ENCODE results near the gene GRAP2.
"Not testable (repeated sequence)": the region's sequence is repeated elsewhere in the genome, so short reads cannot be mapped to it uniquely, and the experiment has no call there.

Gene GRAP2

GRCh38 chr22:39900306-39901227 is at the start of gene GRAP2:
TSS of gene GRAP2 (plus strand) at chr22:39901084. CDS start at chr22:39947107, 46,023 bp downstream.
- no peak for DNase-seq

GRCh38 chr22:39851606-39852315 is 49.1 kb upstream of the GRAP2 start:
- no peak for DNase-seq

GRCh38 chr22:39852799-39853198 is 48.1 kb upstream of the GRAP2 start:
- DNase-seq, result no peak

GRCh38 chr22:39856588-39856987 is 44.3 kb upstream of the GRAP2 start:
- no peak for DNase-seq

- no peak for DNase-seq
Observed at GRCh38 chr22:39859903-39860588, 40.8 kb upstream of the GRAP2 start.

- no peak for DNase-seq
Observed at GRCh38 chr22:39868741-39869140, 32.1 kb upstream of the GRAP2 start.

- not testable (repeated sequence) for DNase-seq
Observed at GRCh38 chr22:39869797-39870196, 31.1 kb upstream of the GRAP2 start.

GRCh38 chr22:39871008-39871798 is 29.7 kb upstream of the GRAP2 start:
- DNase-seq, result no peak

GRCh38 chr22:39872548-39872947 is 28.3 kb upstream of the GRAP2 start:
- no peak for DNase-seq

- no peak for DNase-seq
Observed at GRCh38 chr22:39873965-39874364, 26.9 kb upstream of the GRAP2 start.

- DNase-seq, result not testable (repeated sequence)
Observed at GRCh38 chr22:39875176-39875885, 25.6 kb upstream of the GRAP2 start.

- DNase-seq, result no peak
Observed at GRCh38 chr22:39877079-39877845, 23.6 kb upstream of the GRAP2 start.

- DNase-seq, result no peak
Observed at GRCh38 chr22:39880722-39881121, 20.2 kb upstream of the GRAP2 start.

GRCh38 chr22:39883057-39883456 is 17.8 kb upstream of the GRAP2 start:
- no peak for DNase-seq

GRCh38 chr22:39889924-39890323 is 11.0 kb upstream of the GRAP2 start:
- DNase-seq, result not testable (repeated sequence)

- no peak for DNase-seq
Observed at GRCh38 chr22:39893526-39893925, 7.4 kb upstream of the GRAP2 start, which contains the start of gene ENTHD1. TSS of gene ENTHD1 (minus strand) at chr22:39893760. CDS start at chr22:39887748, 6,012 bp downstream.

- DNase-seq, result no peak
Observed at GRCh38 chr22:39894554-39895092, 6.3 kb upstream of the GRAP2 start.

GRCh38 chr22:39895682-39896081 is 5.2 kb upstream of the GRAP2 start:
- DNase-seq, result no peak

- DNase-seq, result peak; percentile 11
Observed at GRCh38 chr22:39896313-39896996, 4.4 kb upstream of the GRAP2 start.

- no peak for DNase-seq
Observed at GRCh38 chr22:39897841-39898240, 3.0 kb upstream of the GRAP2 start.

Data from NCI-H82 (cell line).